Nephron progenitor cell (in vitro differentiated cells): ENCODE measurements around the gene PRDM9.
"Not testable (repeated sequence)": the region's sequence is repeated elsewhere in the genome, so short reads cannot be mapped to it uniquely, and the experiment has no call there.

Experiments
- DNase-seq: peaks from one replicate; pipeline ENCODE4 v3.0.0; 2021
- H3K27ac Mint-ChIP-seq: 2 replicates; pipeline ENCODE4 v1.8.0; 2021; ENCODE audit warnings: mild to moderate bottlenecking, moderate library complexity, mixed read lengths
- H3K27me3 Mint-ChIP-seq: 2 replicates; pipeline ENCODE4 v1.8.0; 2021; ENCODE audit warnings: mild to moderate bottlenecking, low read depth, mixed read lengths; ENCODE audit not compliant: poor library complexity
- H3K36me3 Mint-ChIP-seq: 2 replicates; pipeline ENCODE4 v1.8.0; 2021; ENCODE audit warnings: low read depth, mixed read lengths
- H3K4me1 Mint-ChIP-seq: 2 replicates; pipeline ENCODE4 v1.8.0; 2021; ENCODE audit warnings: mixed read lengths
- H3K4me3 Mint-ChIP-seq: 2 replicates; pipeline ENCODE4 v1.8.0; 2021; ENCODE audit warnings: mild to moderate bottlenecking, moderate library complexity, mixed read lengths
- H3K9me3 Mint-ChIP-seq: 2 replicates; pipeline ENCODE4 v1.8.0; 2021; ENCODE audit warnings: mild to moderate bottlenecking, moderate library complexity, mixed read lengths
- TF ChIP-seq, protein P1 (sequence below): fragments of 200-600 bp; sonication (generic); IDR thresholded peaks from 2 replicates; pipeline ENCODE4 v1.5.0; 2021; ENCODE audit warnings: antibody characterized with exemption

PRDM9 gene

GRCh38 chr5:23473915-23474314, 33.5 kb upstream of the PRDM9 start:
- no peak overlapping the region for H3K4me3 Mint-ChIP-seq
- H3K27ac Mint-ChIP-seq, result no peak overlapping the region
- no peak for DNase-seq
- no peaks in the 10 kb centered on the region for H3K27me3 Mint-ChIP-seq
- H3K9me3 Mint-ChIP-seq, result no peaks in the 10 kb centered on the region
- peaks cover 3% of the 10 kb centered on the region for H3K4me1 Mint-ChIP-seq
- no peaks in the 10 kb centered on the region for H3K36me3 Mint-ChIP-seq
- TF ChIP-seq, protein P1, sequence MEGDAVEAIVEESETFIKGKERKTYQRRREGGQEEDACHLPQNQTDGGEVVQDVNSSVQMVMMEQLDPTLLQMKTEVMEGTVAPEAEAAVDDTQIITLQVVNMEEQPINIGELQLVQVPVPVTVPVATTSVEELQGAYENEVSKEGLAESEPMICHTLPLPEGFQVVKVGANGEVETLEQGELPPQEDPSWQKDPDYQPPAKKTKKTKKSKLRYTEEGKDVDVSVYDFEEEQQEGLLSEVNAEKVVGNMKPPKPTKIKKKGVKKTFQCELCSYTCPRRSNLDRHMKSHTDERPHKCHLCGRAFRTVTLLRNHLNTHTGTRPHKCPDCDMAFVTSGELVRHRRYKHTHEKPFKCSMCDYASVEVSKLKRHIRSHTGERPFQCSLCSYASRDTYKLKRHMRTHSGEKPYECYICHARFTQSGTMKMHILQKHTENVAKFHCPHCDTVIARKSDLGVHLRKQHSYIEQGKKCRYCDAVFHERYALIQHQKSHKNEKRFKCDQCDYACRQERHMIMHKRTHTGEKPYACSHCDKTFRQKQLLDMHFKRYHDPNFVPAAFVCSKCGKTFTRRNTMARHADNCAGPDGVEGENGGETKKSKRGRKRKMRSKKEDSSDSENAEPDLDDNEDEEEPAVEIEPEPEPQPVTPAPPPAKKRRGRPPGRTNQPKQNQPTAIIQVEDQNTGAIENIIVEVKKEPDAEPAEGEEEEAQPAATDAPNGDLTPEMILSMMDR, result no peak

DNA sequence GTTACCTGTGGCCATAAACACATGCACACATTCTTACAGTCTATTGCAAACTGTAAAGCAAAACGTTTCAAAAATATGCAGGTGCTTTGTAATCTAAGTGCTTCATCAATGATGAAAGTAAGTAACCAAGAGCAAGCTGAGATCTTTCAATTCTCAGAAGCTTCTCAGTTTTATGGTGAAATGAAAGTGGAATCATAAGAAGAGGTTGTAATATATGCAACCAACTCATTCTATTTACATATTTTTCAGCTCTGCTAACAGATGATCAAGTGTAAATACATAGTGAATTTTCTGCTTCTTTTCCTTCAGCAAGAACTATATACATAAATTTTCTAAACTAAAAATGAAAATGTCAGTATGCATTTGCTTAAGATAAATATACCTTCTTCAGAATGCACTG, 33.1 kb upstream of the PRDM9 start:
- DNase-seq, result no peak
- H3K27ac Mint-ChIP-seq, result no peak overlapping the region
- no peaks in the 10 kb centered on the region for H3K27me3 Mint-ChIP-seq
- H3K4me1 Mint-ChIP-seq, result no peaks in the 10 kb centered on the region
- TF ChIP-seq, protein P1, result no peak
- H3K4me3 Mint-ChIP-seq, result no peak overlapping the region
- no peaks in the 10 kb centered on the region for H3K9me3 Mint-ChIP-seq
- no peaks in the 10 kb centered on the region for H3K36me3 Mint-ChIP-seq

- Mint-ChIP-seq H3K4me1 (no peaks in the 10 kb centered on the region), H3K27me3 (no peaks in the 10 kb centered on the region), H3K4me3 (no peak overlapping the region), H3K27ac (no peak overlapping the region), H3K36me3 (no peaks in the 10 kb centered on the region), H3K9me3 (no peaks in the 10 kb centered on the region)
- no peak for DNase-seq
- TF ChIP-seq, protein P1, result no peak
Observed at GRCh38 chr5:23476580-23476979, 30.8 kb upstream of the PRDM9 start.

GRCh38 chr5:23482642-23483041, 24.8 kb upstream of the PRDM9 start:
- Mint-ChIP-seq H3K4me3 (no peak overlapping the region), H3K27ac (no peak overlapping the region), H3K9me3 (peaks cover 16% of the 10 kb centered on the region), H3K36me3 (no peaks in the 10 kb centered on the region), H3K4me1 (no peaks in the 10 kb centered on the region), H3K27me3 (no peaks in the 10 kb centered on the region)
- TF ChIP-seq, protein P1, result no peak
- DNase-seq, result no peak

- Mint-ChIP-seq H3K4me1 (no peaks in the 10 kb centered on the region), H3K36me3 (no peaks in the 10 kb centered on the region), H3K27ac (no peak overlapping the region), H3K27me3 (no peaks in the 10 kb centered on the region), H3K4me3 (no peak overlapping the region), H3K9me3 (peaks cover 20% of the 10 kb centered on the region)
- no peak for DNase-seq
- TF ChIP-seq, protein P1, result no peak
Observed at GRCh38 chr5:23483090-23483489, 24.3 kb upstream of the PRDM9 start.

GRCh38 chr5:23484096-23484495, 23.3 kb upstream of the PRDM9 start:
- H3K27ac Mint-ChIP-seq, result no peak overlapping the region
- DNase-seq, result no peak
- no peaks in the 10 kb centered on the region for H3K27me3 Mint-ChIP-seq
- TF ChIP-seq, protein P1, result no peak
- no peak overlapping the region for H3K4me3 Mint-ChIP-seq
- H3K4me1 Mint-ChIP-seq, result no peaks in the 10 kb centered on the region
- peaks cover 29% of the 10 kb centered on the region for H3K9me3 Mint-ChIP-seq
- no peaks in the 10 kb centered on the region for H3K36me3 Mint-ChIP-seq

- not testable (repeated sequence) for H3K27ac Mint-ChIP-seq, DNase-seq, H3K4me3 Mint-ChIP-seq, H3K4me1 Mint-ChIP-seq, H3K36me3 Mint-ChIP-seq, H3K27me3 Mint-ChIP-seq
- H3K9me3 Mint-ChIP-seq, result peaks cover 29% of the 10 kb centered on the region
Observed at GRCh38 chr5:23486227-23486626, 21.2 kb upstream of the PRDM9 start.
